ENCODE results near the gene PRRC2A.
A peak's percentile ranks its signal among the peaks of the same experiment; 100 is the strongest.

The PRRC2A gene

DNA sequence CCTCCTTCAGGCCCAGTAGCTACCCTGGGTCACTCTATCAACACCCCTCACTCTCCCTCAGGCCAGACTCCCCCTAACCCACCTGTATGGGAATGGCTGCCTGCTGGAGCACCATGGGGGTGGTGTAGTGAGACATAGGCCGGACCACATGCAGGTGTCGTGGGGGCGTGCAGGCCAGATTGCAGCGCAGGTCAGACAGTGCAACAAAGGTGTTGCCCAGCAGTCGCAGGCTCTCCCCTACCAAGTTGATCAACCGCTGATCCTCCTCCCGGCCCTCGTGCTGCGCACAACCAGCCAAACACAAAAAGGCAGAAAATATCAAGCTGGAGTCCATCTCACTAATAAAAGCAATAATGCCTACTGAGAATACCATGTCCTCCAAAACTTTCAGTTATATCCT lies 24.8 kb downstream of the PRRC2A start:
- DNase-seq (ENCODE audit: low read depth in 3 of 3, low spot score in 1 of 3): no peak

DNA sequence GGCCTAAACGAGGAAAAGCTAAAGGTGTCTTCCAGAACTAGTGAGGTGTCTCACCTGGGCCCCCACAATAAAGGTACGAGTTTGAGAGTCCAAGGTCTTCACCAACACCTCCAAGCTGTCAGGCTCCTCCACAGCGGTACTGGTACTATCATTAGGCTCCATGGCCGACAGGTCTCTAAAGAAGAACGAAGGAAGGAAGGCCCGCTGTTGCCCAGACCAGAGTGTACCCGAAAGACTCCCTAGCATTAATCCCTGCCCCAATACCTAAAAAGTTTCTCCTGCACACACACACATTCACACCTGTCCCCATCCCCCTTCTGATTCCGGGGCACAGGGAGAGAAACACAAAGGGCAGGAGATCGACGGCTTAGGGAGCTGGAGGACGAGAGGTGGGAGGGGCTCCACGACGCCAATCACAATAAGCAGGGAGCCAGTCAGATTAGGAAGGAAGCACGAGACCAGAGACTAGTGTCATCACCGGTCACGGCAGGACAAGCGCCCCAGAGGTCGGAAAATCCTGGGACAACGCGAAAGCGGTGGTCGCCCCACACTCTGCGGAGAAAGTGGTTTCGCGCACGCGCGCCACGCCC lies 31.2 kb downstream of the PRRC2A start:
- no peak for DNase-seq (ENCODE audit: low read depth in 3 of 3, low spot score in 1 of 3)

DNA sequence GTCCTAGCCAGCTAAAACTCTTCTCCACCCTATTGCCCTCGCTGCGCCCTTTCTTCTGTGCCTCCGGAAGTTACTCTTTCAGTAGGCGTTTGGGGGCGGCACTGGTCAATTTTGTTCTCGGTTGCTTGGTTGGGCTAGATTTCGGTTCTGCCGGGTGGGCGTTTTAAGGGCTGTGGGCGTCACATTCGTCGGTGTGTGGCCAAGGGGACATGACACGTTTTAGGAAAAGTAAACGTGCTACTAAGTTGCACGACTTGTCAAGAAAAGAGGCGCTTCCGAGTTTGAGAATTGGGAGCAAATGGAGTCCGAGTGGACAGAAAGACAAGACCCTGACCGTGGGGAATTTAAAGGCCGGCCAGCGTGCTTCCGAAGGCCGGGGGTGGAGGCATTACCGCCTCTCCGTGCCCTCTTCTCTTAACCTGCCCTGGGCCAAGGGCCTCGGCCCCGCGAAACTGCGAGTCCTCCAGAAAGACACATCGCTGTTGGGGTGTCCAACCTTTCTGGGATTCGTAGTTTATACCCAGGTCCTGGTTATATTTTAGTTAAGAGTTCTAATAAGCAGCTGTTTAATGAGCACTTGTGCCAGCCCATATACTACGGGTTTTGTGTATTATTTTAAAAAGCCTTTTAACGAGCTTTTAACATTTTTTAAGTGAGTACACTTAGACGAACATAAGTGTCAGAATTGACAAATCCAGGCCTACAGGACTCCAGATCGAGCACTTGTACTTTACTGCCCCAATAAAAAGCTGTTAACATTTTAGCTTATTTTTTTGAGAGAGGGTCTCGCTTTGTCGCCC lies 32.6 kb downstream of the PRRC2A start:
- DNase-seq (ENCODE audit: low read depth in 3 of 3, low spot score in 1 of 3): peak in 1 of 3 donors; percentile 74

DNA sequence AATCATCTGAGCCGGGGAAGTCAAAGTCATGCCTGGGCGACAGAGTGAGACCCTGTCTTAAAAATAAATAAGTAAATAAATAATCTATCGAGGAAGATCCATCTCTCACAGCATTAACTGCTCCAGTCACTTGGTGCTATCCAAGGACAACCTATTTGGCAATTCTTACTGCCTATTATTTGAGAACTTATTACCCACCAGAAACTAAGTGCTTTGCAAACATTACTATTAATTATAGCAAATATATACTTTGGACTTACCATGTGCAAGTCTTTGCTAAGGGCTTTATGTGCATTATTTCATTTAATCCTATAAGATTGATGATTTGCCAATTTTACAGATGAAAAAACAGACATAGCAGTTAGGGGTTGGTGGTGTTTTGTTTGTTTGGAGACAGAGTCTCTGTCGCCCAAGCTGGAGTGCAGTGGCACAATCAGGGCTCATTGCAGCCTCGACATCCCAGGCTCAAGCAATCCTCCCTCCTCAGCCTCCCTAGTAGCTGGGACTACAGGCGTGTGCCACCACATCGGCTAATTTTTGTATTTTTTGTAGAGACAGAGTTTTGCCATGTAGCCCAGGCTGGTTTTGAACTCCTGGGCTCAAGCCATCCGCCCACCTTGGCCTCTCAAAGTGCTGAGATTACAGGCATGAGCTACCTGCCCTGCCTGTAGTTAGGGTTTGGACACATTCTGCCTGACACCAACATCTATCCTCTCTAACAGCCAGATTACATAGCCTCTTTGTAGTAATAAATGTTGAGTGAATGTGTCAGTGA lies 34.2 kb downstream of the PRRC2A start:
- no peak for DNase-seq (ENCODE audit: low read depth in 3 of 3, low spot score in 1 of 3)

DNA sequence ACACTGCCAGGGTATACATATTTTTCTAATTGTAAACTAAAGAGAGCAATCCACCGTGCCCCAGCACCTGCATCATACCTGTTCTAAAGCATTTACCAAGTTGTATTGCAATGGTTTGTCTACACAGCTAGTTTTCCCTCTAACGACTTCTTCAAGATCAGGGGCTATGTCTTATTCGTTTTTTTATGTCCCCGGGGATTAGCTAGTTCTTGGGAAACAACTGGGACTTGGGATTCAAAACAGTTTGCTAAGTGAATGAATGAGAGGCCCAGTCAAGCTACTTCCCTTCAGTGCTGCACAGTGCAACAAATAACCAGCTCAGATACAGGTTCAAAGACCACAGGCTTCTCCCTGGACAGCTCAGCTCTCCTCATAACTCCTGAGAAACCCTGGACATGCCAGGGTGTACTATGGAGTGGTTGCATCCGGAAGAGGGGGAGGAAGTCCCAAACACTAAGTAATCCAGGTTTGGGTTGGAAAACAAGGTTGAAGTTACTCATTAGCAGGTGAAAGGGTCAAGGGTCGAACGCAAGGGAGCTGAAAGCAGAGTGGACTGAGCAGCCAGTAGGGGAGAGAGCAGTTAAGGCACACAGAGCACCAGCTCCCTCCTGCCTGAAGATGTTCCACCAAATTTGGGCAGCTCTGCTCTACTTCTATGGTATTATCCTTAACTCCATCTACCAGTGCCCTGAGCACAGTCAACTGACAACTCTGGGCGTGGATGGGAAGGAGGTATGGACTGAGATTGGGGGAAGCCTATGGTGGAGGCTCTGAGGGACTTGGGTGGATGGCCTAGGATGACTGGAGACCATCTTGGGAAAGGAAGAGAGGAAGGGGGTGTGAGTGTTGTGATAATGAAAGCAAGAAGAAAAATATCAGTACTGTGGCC lies 35.1 kb downstream of the PRRC2A start, which contains the start of gene APOM:
Gene APOM, plus strand, starts transcription at position 546 of the 889 bp plus-strand sequence. Its CDS starts 73 bp downstream, at position 619.
- no peak for DNase-seq (ENCODE audit: low read depth in 3 of 3, low spot score in 1 of 3)

DNA sequence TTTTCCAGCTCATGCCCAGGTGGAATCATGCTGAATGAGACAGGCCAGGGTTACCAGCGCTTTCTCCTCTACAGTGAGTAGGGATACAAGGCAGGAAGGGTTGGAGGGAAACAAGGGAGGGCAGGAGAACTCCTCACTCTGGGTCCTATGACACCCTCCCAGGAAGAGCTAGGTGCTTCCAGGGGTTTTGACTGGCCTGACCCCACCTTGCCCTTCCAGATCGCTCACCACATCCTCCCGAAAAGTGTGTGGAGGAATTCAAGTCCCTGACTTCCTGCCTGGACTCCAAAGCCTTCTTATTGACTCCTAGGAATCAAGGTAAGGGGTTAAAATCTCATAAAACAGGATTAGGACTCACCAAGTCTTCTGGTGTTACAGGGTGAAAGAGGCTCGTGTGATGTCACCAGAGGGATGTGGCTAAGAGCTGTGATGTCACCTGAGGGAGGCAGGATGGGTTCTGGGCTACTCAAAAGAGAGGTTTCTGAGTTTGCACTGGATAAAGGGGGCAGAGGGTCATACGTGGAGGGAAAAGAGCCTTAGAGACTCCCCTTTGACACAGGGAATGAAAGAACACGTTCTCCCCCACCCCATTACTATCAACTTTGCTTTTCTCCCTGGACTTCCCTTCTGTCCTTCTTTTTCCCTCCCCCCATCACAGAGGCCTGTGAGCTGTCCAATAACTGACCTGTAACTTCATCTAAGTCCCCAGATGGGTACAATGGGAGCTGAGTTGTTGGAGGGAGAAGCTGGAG lies 37.1 kb downstream of the PRRC2A start:
- no peak for DNase-seq (ENCODE audit: low read depth in 3 of 3, low spot score in 1 of 3)

DNA sequence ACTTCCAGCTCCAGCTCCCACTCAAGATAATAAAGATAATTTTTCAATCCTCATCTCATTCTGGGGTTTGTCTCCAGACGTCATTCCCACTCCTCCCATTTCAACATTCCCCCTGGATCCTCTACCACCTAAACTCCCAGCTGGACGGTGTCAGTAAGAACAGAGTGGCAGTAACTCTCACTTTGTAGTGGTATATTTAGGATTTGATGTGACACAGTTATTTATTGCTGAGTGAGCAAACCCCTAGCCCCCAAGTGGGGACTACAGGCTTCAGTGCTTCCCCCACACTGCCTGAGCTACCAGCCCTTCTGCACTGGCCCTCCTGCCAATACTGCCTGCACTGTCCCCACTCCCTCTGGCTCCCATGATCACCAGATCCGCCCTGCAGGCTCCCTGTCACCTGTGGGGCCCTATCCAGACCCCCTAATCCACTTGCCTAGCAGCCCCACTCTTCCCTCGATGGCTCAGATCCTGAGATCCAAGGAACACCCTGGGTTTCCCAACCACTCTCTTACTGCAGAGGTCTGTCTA lies 37.7 kb downstream of the PRRC2A start:
- DNase-seq (ENCODE audit: low read depth in 3 of 3, low spot score in 1 of 3): no peak

DNA sequence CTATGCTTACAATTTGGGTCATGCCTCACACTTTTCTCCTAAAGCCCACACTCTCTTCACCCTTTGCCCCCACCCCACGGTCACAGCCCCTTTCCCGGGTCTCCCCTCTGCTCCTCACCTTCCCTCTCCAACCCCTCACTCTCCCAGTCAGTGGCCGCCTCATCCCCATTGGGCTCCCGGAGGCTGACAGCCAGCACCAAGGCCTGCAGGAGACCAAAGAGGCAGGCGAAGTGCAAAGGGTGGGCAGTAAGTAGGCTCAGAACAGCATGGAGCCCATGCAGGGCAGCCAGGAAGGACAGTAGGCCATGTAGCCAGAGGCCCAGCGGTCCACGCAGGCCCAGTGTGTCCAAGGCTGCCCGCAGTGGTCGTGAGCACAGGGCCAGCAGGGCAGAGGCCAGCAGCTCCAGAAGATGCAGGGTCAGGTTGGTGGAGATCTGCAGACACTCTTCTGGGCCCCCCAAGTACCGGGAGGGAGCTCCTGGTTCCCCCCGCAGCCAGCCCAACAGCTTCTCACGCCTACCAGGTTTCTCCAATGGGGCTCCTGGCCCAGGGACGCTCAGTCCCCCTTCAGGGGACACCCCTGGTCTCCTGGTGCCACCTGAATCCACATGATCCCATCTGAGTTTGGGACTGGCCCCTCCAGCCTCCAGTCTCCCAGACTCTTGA lies 38.6 kb downstream of the PRRC2A start:
- DNase-seq (ENCODE audit: low read depth in 3 of 3, low spot score in 1 of 3): no peak

DNA sequence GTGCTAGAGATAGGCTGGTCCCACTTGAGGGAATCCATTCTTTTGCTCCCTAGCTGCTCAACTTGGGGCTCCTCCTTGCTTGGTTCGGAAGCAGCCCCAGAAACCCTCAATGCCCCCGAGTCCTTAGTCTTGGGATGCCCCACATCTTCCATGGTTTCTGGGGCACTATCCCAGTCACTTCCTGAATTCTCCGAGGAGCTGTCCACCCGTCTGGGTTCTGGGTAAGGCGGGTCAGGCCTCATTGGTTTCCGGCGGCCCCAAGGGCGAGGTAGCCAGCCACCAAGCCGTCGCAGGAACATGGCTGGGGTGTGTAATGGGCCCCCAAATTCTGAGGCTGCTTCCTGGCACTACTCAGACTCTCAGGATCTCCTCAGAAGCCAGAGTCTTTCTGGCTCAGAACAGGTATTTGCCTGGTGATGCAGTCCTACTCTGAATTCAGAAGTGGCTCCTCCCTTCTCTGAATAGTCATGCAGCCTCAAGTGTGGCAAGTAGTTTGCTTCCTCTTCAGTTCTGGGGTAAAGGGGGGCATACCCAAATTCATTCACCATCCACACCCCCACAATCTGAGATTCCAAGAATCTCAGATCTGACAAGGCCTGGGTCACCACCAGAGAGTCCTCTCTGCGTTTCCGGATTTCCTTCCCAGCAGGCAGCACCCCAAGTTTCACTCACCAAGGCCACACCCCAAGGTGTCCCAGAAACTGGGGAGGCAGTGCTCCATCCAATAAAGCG lies 39.3 kb downstream of the PRRC2A start:
- DNase-seq (ENCODE audit: low read depth in 3 of 3, low spot score in 1 of 3): no peak

DNA sequence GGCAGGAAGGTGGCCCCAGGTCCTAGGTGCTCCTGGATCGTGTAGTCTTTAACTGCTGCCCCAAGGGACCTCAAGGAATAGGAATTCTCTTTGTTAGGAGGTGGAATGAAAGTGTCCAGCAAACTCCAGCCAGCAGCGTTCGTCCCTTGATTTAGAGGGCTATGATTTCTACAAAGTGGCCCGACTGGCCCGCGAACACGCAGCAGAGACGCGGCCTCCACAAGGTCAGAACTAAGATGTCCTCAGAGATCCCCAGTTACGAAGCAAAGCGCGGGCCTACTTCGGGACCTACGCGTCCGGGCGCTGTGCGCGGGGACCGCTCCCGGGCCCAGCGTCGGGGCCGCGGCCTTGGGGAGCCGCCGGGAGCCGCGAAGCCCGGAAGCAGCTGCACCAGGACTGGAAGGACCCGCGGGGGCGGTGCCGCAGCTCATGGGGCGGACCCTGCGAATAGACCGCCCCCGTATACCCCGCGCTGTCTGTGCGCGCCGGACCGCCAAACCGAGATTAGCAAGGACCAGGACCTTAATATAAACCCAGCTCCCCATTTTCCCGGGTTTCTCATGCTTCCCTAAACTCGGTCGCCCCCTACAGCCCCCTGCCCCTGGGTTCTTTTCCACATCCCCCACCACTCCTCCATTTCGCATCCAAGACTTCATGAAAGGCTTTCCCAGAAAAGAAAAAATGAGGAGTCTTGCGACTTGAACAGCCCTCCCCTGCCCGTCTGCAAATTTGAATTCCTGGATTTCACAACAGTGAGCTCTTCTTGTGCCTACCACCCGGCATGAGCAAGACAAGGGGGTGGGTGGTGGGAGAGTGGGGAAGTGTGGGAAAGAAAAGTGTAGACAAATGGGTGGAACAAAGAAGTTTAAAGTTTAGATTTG lies 40.1 kb downstream of the PRRC2A start, which contains the start of gene C6orf47:
Gene C6orf47, minus strand, starts transcription at position 398 of the 881 bp plus-strand sequence. CDS start 831 bp downstream, outside the sequence.
- peak; percentile 42 to 59 (median 42) for DNase-seq (ENCODE audit: low read depth in 3 of 3, low spot score in 1 of 3)

DNA sequence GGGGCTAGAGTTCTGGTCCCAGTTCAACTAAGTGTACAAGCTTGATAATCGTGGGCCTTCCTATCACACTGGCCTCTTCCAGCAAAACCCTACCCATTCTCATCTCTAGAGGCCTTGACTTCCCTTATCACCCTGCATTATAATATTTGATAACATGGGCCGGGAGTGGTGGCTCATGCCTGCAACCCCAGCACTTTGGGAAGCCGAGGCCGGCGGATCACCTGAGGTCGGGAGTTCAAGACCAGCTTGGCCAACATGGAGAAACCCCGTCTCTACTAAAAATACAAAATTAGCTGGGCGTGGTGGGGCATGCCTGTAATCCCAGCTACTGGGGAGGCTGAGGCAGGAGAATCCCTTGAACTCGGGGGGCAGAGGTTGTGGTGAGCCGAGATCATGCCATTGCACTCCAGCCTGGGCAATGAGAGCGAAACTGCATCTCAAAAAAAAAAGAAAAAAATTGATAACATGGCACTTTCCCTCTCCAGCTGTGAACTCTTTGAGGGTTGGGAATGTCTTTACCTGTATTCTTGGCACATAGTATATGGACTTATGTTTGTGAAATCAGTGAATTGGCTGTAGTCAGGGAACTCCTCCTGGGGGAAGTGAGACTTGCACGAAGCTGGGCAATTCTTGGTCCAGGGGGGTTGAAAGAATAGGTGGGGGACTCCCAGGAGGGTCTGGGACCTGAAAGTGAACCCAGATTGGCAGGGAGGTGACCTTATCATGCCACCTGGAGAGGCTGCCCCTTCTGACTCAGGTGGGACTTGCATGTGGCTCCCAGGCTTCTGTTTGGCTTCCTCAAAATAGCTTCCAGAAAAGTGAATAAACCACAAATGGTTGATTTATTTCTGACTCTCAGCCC lies 41.0 kb downstream of the PRRC2A start:
- no peak for DNase-seq (ENCODE audit: low read depth in 3 of 3, low spot score in 1 of 3)

DNA sequence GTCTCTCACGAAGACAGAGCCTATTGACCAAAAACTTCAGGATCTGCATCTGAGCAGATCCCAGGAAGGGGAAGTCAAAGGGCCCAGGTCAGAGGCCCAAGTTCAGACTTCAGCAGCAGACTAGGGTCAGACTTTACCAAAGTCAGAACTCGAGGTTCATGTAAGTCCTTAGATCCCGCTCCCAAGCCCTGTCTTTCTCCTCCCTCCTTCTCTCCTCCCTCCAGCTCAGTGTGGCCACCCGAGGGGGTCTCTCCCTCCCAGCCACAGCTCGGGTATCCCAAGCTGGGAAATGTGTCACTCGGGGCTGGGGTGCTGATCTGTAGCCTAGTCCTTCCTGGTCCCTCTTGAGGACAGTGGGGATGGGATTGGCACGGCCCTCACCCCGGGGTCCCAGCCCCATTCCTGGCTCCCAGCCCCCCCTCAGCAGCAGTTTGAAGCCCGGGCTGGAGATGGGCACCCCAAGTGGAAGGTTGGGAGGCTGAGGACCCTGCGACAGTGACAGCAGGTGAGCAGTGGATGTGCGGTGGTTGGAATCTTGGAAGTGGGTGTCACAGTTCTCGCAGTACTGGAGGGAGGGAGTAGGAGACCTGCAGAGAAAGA lies 41.7 kb downstream of the PRRC2A start:
- DNase-seq (ENCODE audit: low read depth in 3 of 3, low spot score in 1 of 3): no peak

DNA sequence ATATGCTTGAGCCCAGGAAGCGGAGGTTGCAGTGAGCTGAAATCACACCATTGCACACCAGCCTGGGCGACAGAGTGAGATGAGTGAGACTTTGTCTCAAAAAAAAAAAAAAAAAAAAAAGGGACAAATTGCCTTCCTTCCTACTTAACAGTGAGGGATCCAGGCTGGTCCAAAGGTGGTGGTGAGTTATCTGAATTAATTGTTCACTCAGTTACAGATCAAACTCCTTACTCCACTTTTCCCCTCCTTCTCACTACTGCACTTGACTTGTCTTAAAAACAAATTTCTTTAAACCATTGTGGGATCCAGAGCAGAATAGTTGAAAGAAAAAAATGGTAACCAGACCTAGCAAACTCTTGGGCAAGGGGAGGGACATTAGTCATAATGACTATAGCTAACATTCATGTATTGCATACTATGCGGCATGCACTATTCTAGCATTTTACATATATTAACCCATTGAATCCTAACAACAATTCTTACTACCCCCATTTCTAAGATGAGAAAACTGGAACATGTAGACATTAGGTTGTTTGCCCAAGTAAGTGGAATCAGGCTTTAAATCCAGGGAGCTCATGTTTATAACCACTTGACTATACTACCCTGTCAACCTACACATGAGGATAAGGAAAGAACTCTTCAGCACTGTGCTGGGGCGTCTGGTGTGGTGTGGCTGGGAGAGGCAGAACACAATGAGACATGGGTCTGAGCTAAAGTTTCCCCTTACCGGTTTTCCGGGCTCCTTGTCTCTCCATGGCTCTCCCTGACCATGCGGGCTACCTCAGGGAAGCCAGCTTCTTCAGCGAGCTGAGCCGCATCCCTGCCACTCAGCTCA lies 42.8 kb downstream of the PRRC2A start:
- no peak for DNase-seq (ENCODE audit: low read depth in 3 of 3, low spot score in 1 of 3)

DNA sequence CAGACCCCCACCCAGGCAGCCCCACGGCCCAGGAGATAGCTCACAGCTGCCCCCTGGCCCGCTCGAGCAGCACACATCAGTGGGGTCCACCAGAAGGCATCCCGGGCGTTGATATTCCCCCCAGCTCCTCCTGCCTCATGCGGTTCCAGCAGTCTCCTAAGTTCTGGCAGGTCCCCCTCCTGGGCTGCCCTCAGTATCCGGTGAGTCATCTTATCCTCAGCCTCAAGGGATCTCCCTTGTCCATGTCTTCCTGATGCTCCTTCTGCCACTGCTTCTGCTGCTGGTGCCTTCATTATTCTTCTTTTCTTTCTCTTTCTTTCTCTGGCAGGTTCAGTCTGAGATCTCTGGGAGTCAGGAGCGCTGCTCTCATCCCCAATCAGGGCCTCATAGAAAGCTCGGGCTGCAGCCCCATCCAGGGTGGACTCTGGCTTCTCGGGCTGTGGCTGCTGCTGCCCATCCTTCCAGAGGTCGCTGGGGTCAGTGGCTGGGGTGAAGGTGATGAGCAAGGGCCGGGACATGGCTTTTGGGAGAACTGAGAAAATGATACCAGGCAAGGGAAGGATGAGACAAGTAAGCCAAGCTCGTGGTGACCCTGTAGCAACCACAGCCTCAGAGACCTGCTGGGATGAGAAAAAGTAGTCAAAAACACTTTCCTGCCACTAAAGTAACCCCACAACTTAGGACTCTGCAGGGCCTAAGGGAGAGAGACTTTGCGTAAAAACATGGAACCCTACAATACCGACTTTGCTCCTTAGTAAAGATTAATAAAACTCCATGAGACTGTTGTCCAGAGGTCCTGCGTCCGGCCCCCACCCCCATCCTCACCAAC lies 43.7 kb downstream of the PRRC2A start:
- DNase-seq (ENCODE audit: low read depth in 3 of 3, low spot score in 1 of 3): no peak
